Erythroblast (primary cell): ENCODE results near the gene FRAS1.

ENCODE experiments used
- GATA1 ChIP-seq: IDR thresholded peaks from 2 replicates; pipeline ENCODE4 v1.6.1; 2011; ENCODE audit warnings: low read depth, mild to moderate bottlenecking, control low read depth, low read length, moderate library complexity
- POLR2A ChIP-seq: IDR thresholded peaks from 2 replicates; pipeline ENCODE4 v1.6.1; 2011; ENCODE audit warnings: mild to moderate bottlenecking, low read length

DNA sequence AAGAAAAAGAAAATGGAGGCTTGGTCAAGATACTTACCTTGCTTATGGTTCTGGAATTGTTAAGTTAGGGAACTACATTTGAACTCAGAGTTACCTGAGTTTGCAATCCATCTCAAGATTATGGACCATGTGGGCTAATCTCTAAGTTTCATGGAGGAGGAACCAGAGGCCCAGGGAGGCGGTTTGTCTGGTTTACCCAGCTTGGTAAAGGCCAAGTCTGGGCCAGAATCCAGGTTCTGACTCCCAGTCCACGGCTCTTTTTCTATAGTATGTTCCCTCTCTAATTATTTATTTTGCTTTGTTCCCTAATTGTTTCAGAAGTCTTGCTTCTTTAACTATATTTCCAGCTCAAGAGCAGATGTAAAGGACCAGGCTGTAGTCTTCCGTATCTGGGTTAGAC is 168.1 kb downstream of the FRAS1 start:
- TF ChIP-seq POLR2A (no peak), GATA1 (no peak)
